NCI-H2196 treated with DMSO at 0.1 percent for 48 hours (cell line): Measurements from ENCODE around the gene OR5K3.

Experiments
- DNase-seq: peaks from one replicate; lab custom pipeline; 2025; ENCODE audit not compliant: unreplicated experiment; lab: John Stamatoyannopoulos, UW

OR5K3 gene

GRCh38 chr3:98432575-98432974 is 42.1 kb downstream of the OR5K3 start:
- DNase-seq: no peak

GRCh38 chr3:98433764-98434163 is 43.3 kb downstream of the OR5K3 start:
- DNase-seq: no peak

- no peak for DNase-seq
Observed at GRCh38 chr3:98434412-98434811, 43.9 kb downstream of the OR5K3 start.

- DNase-seq: no peak
Observed at GRCh38 chr3:98440283-98440682, 49.8 kb downstream of the OR5K3 start.
